Stimulated activated CD8-positive, alpha-beta memory T cell treated with anti-CD3 and anti-CD28 coated beads, Interleukin-7, amount 100 ng/mL, for 1 hour (primary cell): Measurements from ENCODE around the gene NLGN2.

ENCODE experiments used
- DNase-seq, 2 donors: peaks; one replicate each; pipeline ENCODE4 v3.0.0-alpha.2; 2020; ENCODE audit warnings: low read depth in 2 of 2

NLGN2 gene

GRCh38 chr17:7463372-7463846, 55.8 kb downstream of the NLGN2 start:
- no peak for DNase-seq

- DNase-seq: no peak
These were observed 56.4 kb downstream of the NLGN2 start for GRCh38 chr17:7464081-7464480.

- DNase-seq: no peak
These were observed 58.1 kb downstream of the NLGN2 start for GRCh38 chr17:7465597-7466275.

- DNase-seq: no peak
These were observed 58.6 kb downstream of the NLGN2 start for GRCh38 chr17:7466318-7466638.

- no peak for DNase-seq
These were observed 59.1 kb downstream of the NLGN2 start for GRCh38 chr17:7466639-7467341.

GRCh38 chr17:7467498-7467897, 59.9 kb downstream of the NLGN2 start:
- no peak for DNase-seq

GRCh38 chr17:7468290-7468689, 60.6 kb downstream of the NLGN2 start:
- DNase-seq: no peak

- DNase-seq: no peak
These were observed 61.3 kb downstream of the NLGN2 start for GRCh38 chr17:7468804-7469389.
